HepG2 (cell line): ENCODE measurements around the gene PHKA2. TPM values are rescaled to one million over a fixed set of nuclear protein-coding genes. Genes with fewer than 3 reads are reported as not detected.

Experiments
- ATAC-seq: fragments of 200-7000 bp; cut with Tn5 transposase; 3 replicates; pipeline ENCODE4 v1.9.1; 2020; ENCODE audit warnings: mild to moderate bottlenecking, moderate library complexity
- BruUV-seq: library from RNA; stranded (reverse); fragments of 400-500 nt; replicated peaks from 2 replicates; lab custom pipeline; 2021; lab: Mats Ljungman, UMichigan
- CTCF ChIA-PET: fragments of 300-600 bp; formaldehyde crosslinking; extraction: SDS; loops from one replicate; lab custom pipeline; 2021; ENCODE audit warnings: low total read pairs, inconsistent platforms, low intra/inter-chr PET ratio; lab: Yijun Ruan, JAX
- POLR2A ChIA-PET: fragments of 350-600 bp; sonication (Branson Sonifier 250); formaldehyde crosslinking; loops from one replicate; lab custom pipeline; 2020; ENCODE audit warnings: antibody characterized with exemption, inconsistent platforms; lab: Yijun Ruan, JAX
- DNase-seq: peaks from one replicate; pipeline ENCODE4 v3.0.0-alpha.2; 2015; ENCODE audit warnings: low spot score
- FAIRE-seq: peaks from 3 replicates; lab custom pipeline; 2011; peaks lifted over from hg19 to GRCh38; lab: Jason Lieb, UNC
- H2AFZ ChIP-seq: one replicate; pipeline ENCODE4 v1.6.1; 2011; ENCODE audit warnings: low read length, inconsistent platforms
- H3K27ac ChIP-seq: fragments of 300-600 bp; 3 replicates; pipeline ENCODE4 v1.8.0; 2011; ENCODE audit warnings: mixed run types, mild to moderate bottlenecking, mixed read lengths, low read length, inconsistent platforms; ENCODE audit not compliant: insufficient read depth; ENCODE audit errors: extremely low read length
- H3K27me3 ChIP-seq, 2 experiments: fragments of 200-600 bp in 1 of 2; 2 replicates in 1 of 2; 3 replicates in 1 of 2; pipeline versions ENCODE4 v1.6.0 to v1.8.0; 2011; ENCODE audit warnings: low read length in 2 of 2, mild to moderate bottlenecking in 2 of 2, moderate library complexity in 2 of 2, inconsistent platforms in 1 of 2; ENCODE audit not compliant: insufficient read depth in 2 of 2, control insufficient read depth in 1 of 2
- H3K36me3 ChIP-seq, 2 experiments: fragments of 200-600 bp in 1 of 2; replicated peaks in 1 of 2; 2 replicates in 1 of 2; 3 replicates in 1 of 2; pipeline versions ENCODE4 v1.5.1 to v1.8.0; 2011; ENCODE audit warnings: low read length in 2 of 2, inconsistent platforms in 1 of 2; ENCODE audit not compliant: insufficient read depth in 2 of 2, control insufficient read depth in 1 of 2
- H3K4me1 ChIP-seq: 2 replicates; pipeline ENCODE4 v1.5.1; 2012; ENCODE audit warnings: low read length, inconsistent platforms; ENCODE audit not compliant: insufficient read depth
- H3K4me2 ChIP-seq: 2 replicates; pipeline ENCODE4 v1.6.0; 2011; ENCODE audit warnings: low read depth, low read length, inconsistent platforms
- H3K4me3 ChIP-seq, 3 experiments: fragments of 200-600 bp in 1 of 3; sonication (generic), shearing (Covaris generic) in 1 of 3; replicated peaks in 1 of 3; 2 replicates each; pipeline ENCODE4 v1.5.1; 2011 to 2016; ENCODE audit warnings: low read length in 3 of 3, inconsistent platforms in 2 of 3, low read depth in 2 of 3, mild to moderate bottlenecking in 2 of 3, control low read depth in 1 of 3, mixed read lengths in 1 of 3; ENCODE audit not compliant: insufficient read depth in 1 of 3
- H3K79me2 ChIP-seq: one replicate; pipeline ENCODE4 v1.6.1; 2011; ENCODE audit warnings: low read length, inconsistent platforms; ENCODE audit not compliant: insufficient read depth
- H3K9ac ChIP-seq: 2 replicates; pipeline ENCODE4 v1.6.0; 2011; ENCODE audit warnings: mild to moderate bottlenecking, low read depth, low read length, inconsistent platforms; ENCODE audit not compliant: insufficient read depth
- H3K9me3 ChIP-seq: 2 replicates; pipeline ENCODE4 v1.5.1; 2012; ENCODE audit warnings: mild to moderate bottlenecking, low read length
- H4K20me1 ChIP-seq: 2 replicates; pipeline ENCODE4 v1.6.0; 2011; ENCODE audit warnings: inconsistent platforms, mild to moderate bottlenecking, low read length, moderate library complexity; ENCODE audit not compliant: insufficient read depth
- HDAC1 ChIP-seq: sonication (generic); formaldehyde crosslinking; IDR thresholded peaks from 2 replicates; pipeline ENCODE4 v1.5.1; 2020; ENCODE audit warnings: mild to moderate bottlenecking, missing genetic modification reagents
- MXD3 ChIP-seq: IDR thresholded peaks from 2 replicates; pipeline ENCODE4 v1.6.1; 2016; ENCODE audit warnings: mild to moderate bottlenecking, missing biosample characterization, missing genetic modification reagents
- POLR2A ChIP-seq, 2 experiments: IDR thresholded peaks; 2 replicates each; pipeline ENCODE4 v1.6.1; 2011; ENCODE audit warnings: low read depth in 2 of 2, low read length in 2 of 2, mild to moderate bottlenecking in 1 of 2, moderate library complexity in 1 of 2; ENCODE audit not compliant: insufficient read depth in 1 of 2
- RFX5 ChIP-seq: IDR thresholded peaks from 2 replicates; pipeline ENCODE4 v1.6.1; 2011; ENCODE audit warnings: low read depth, low read length, improper control_type of control experiment
- ZNF251 ChIP-seq: sonication (generic); formaldehyde crosslinking; IDR thresholded peaks from 2 replicates; pipeline ENCODE4 v1.9.0; 2021; ENCODE audit warnings: mild to moderate bottlenecking, missing genetic modification reagents
- ZNF543 ChIP-seq: sonication (generic); formaldehyde crosslinking; IDR thresholded peaks from 2 replicates; pipeline ENCODE4 v1.4.0; 2020; ENCODE audit warnings: mild to moderate bottlenecking, missing genetic modification reagents
- ZNF687 ChIP-seq: sonication (generic); formaldehyde crosslinking; IDR thresholded peaks from 2 replicates; pipeline ENCODE4 v1.5.1; 2020; ENCODE audit warnings: mild to moderate bottlenecking, missing genetic modification reagents, moderate library complexity
- ZNF704 ChIP-seq: sonication (generic); formaldehyde crosslinking; IDR thresholded peaks from 2 replicates; pipeline ENCODE4 v1.8.1; 2023; ENCODE audit warnings: mild to moderate bottlenecking, inconsistent platforms, moderate library complexity, missing genetic modification reagents, borderline replicate concordance
- ZNF782 ChIP-seq: sonication (generic); formaldehyde crosslinking; IDR thresholded peaks from 2 replicates; pipeline ENCODE4 v1.4.0; 2020; ENCODE audit warnings: missing genetic modification reagents, mild to moderate bottlenecking, borderline replicate concordance
- ZNF879 ChIP-seq: sonication (generic); formaldehyde crosslinking; IDR thresholded peaks from 2 replicates; pipeline ENCODE4 v1.8.1; 2023; ENCODE audit warnings: missing genetic modification reagents
- WGBS: methylation state at CpG from one replicate; pipeline ENCODE4 v1.1.6; 2017; ENCODE audit warnings: low lambda C conversion rate; 5-methylcytosine and 5-hydroxymethylcytosine counted together
- in situ Hi-C: cut with HindIII; loops from 2 replicates; pipeline ENCODE4 v1.10.0; 2017; ENCODE audit warnings: low pct_unique_long_range_greater_than_20kb; ENCODE audit not compliant: extremely low pct_ligation_motif_present
- intact Hi-C: fragments of 100-400 bp; cut with micrococcal nuclease; formaldehyde crosslinking; loops from one replicate; pipeline ENCODE4 v1.10.0; 2022; ENCODE audit not compliant: unreplicated experiment
- polyA plus RNA-seq, 8 experiments: library from polyadenylated mRNA; depleted of rRNA in 3 of 8; stranded (reverse) in 7 of 8; unstranded in 1 of 8; fragments of >200 nt; fragmentation: Illumina TruSeq in 4 of 8; extraction: Trizol in 4 of 8; gene quantifications; 2 replicates each; pipeline versions ENCODE4 v1.2.1 to v1.2.3, GENCODE V29; 2011 to 2016; ENCODE audit warnings: low read depth in 4 of 8, missing spikeins in 1 of 8, mixed read lengths in 1 of 8; ENCODE audit not compliant: insufficient read depth in 1 of 8
- total RNA-seq, 5 experiments: library from RNA; depleted of rRNA; stranded (reverse); fragments of >200 nt; fragmentation: Illumina TruSeq; extraction: Trizol; gene quantifications; 2 replicates each; pipeline ENCODE4 v1.2.3, GENCODE V29; 2016; ENCODE audit warnings: low read depth in 1 of 5

The PHKA2 gene
- total and polyA plus RNA-seq, 2 of the 13 experiments (the other 11 are each of a cell fraction or from before 2014, with no cell fraction given), result 20.5 to 273 TPM

DNA sequence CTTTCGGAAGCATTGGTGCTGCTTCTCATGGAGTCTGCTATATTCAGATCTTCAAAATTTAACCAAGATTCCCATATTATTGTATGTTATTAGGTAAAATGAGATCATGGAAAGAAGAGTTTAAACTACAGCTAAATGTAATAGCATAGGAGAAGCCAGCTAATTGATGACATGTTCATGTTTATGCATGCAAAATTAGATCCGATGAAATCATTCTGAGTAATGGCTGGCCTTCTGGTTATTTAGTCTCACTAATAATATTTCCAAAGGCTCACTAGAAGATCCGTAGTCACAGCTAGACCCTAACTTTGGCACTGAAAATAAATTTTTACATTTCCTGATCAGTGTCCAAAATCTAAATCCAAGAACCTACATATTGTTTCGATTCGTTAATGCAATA lies 19.8 kb upstream of the PHKA2 start (continued):
- TF ChIP-seq ZNF879, result no peak

GRCh38 chrX:18998653-18999052 lies 14.7 kb upstream of the PHKA2 start:
- Histone ChIP-seq H4K20me1 (no peaks in the 10 kb centered on the region), H3K4me2 (no peak overlapping the region), H2AFZ (no peak overlapping the region), H3K4me3 (no peak overlapping the region), H3K9ac (no peak overlapping the region), H3K27me3 (no peaks in the 10 kb centered on the region), H3K4me1 (peaks cover 7% of the 10 kb centered on the region), H3K9me3 (no peaks in the 10 kb centered on the region), H3K27ac (no peak overlapping the region), H3K79me2 (no peaks in the 10 kb centered on the region), H3K36me3 (no peaks in the 10 kb centered on the region)
- WGBS, result 93% methylated on average over 1 of the region's 1 CpG
- no TSS peak for BruUV-seq
- in situ Hi-C loops, result no loop called here
- ATAC-seq (no peak), FAIRE-seq (no peak), DNase-seq (no peak)
- POLR2A ChIA-PET, result no interaction called here
- TF ChIP-seq MXD3 (CRISPR knock-in tag) (no peak), ZNF704 (no peak)
- intact Hi-C loops, result no loop called here
- CTCF ChIA-PET, result no interaction called here

GRCh38 chrX:18997916-18998315 lies 14.0 kb upstream of the PHKA2 start:
- Histone ChIP-seq H2AFZ (no peak overlapping the region), H3K4me2 (no peak overlapping the region), H3K36me3 (no peaks in the 10 kb centered on the region), H3K79me2 (no peaks in the 10 kb centered on the region), H3K27ac (no peak overlapping the region), H3K4me1 (peaks cover 7% of the 10 kb centered on the region), H4K20me1 (no peaks in the 10 kb centered on the region), H3K4me3 (no peak overlapping the region), H3K9ac (no peak overlapping the region), H3K27me3 (no peaks in the 10 kb centered on the region), H3K9me3 (no peaks in the 10 kb centered on the region)
- CTCF ChIA-PET, result no interaction called here
- no peak for ATAC-seq
- POLR2A ChIA-PET, result no interaction called here
- no TSS peak for BruUV-seq
- intact Hi-C loops, result no loop called here
- DNase-seq, result no peak
- no peak for FAIRE-seq
- TF ChIP-seq HDAC1 (CRISPR knock-in tag) (no peak), ZNF251 (CRISPR knock-in tag) (no peak), ZNF543 (CRISPR knock-in tag) (no peak), POLR2A (IDR thresholded peaks at IDR 0.05; ENCODE audit: insufficient read depth in 1 of 2, low read depth in 2 of 2, low read length in 2 of 2) (no peak), ZNF687 (no peak), RFX5 (no peak), ZNF782 (no peak)
- in situ Hi-C loops, result no loop called here
- WGBS, result 100% methylated on average over 2 of the region's 4 CpGs
